HL-60/S4 treated with retinoic acid at 250 ng/mL for 4 days and 3 days (cell line): Measurements from ENCODE around the gene IGFBP1.

Experiments used
- in situ Hi-C: fragments of 300-500 bp; cut with MboI; formaldehyde crosslinking; loops from 2 replicates; pipeline ENCODE4 v1.7.0; 2022; ENCODE audit warnings: low sequenced_read_pairs

IGFBP1 gene

GRCh38 chr7:45878457-45879144 is 9.7 kb upstream of the IGFBP1 start:
- in situ Hi-C loops = no loop called here

- in situ Hi-C loops = no loop called here
These were observed 7.8 kb upstream of the IGFBP1 start for GRCh38 chr7:45880433-45880860.

GRCh38 chr7:45881280-45881758 is 7.0 kb upstream of the IGFBP1 start:
- in situ Hi-C loops = no loop called here

GRCh38 chr7:45881759-45882464 is 6.4 kb upstream of the IGFBP1 start:
- in situ Hi-C loops = no loop called here

GRCh38 chr7:45882465-45882810 is 5.8 kb upstream of the IGFBP1 start:
- in situ Hi-C loops = no loop called here

- in situ Hi-C loops = no loop called here
These were observed 4.2 kb upstream of the IGFBP1 start for GRCh38 chr7:45884136-45884535.

- in situ Hi-C loops = no loop called here
These were observed 2.9 kb upstream of the IGFBP1 start for GRCh38 chr7:45885264-45885882.

- in situ Hi-C loops = no loop called here
These were observed 1.2 kb upstream of the IGFBP1 start for GRCh38 chr7:45886931-45887667.

GRCh38 chr7:45888993-45889366 is 692 bp downstream of the IGFBP1 start:
- in situ Hi-C loops = no loop called here

GRCh38 chr7:45889367-45890067 is 1.2 kb downstream of the IGFBP1 start:
- in situ Hi-C loops = no loop called here

GRCh38 chr7:45890125-45890901 is 2.0 kb downstream of the IGFBP1 start:
- in situ Hi-C loops = no loop called here

- in situ Hi-C loops = no loop called here
These were observed 2.7 kb downstream of the IGFBP1 start for GRCh38 chr7:45890902-45891461.

- in situ Hi-C loops = no loop called here
These were observed 3.4 kb downstream of the IGFBP1 start for GRCh38 chr7:45891462-45892402.

GRCh38 chr7:45892407-45893035 is 4.2 kb downstream of the IGFBP1 start:
- in situ Hi-C loops = no loop called here

- in situ Hi-C loops = no loop called here
These were observed 5.2 kb downstream of the IGFBP1 start for GRCh38 chr7:45893374-45893995.

GRCh38 chr7:45893996-45894664 is 5.8 kb downstream of the IGFBP1 start:
- in situ Hi-C loops = no loop called here

GRCh38 chr7:45894665-45895062 is 6.4 kb downstream of the IGFBP1 start:
- in situ Hi-C loops = no loop called here
